NT2/D1 (cell line): ENCODE results near the gene DDX23.

Experiments
- SUZ12 ChIP-seq: IDR thresholded peaks from 2 replicates; pipeline ENCODE4 v1.6.1; 2011; ENCODE audit not compliant: insufficient read length, insufficient read depth; ENCODE audit errors: extremely low read depth
- YY1 ChIP-seq: IDR thresholded peaks from 2 replicates; pipeline ENCODE4 v1.6.1; 2011; ENCODE audit not compliant: insufficient read length, insufficient read depth
- ZNF274 ChIP-seq: IDR thresholded peaks from 2 replicates; pipeline ENCODE4 v1.6.1; 2011; ENCODE audit warnings: mild to moderate bottlenecking, low read depth, low read length

DNA sequence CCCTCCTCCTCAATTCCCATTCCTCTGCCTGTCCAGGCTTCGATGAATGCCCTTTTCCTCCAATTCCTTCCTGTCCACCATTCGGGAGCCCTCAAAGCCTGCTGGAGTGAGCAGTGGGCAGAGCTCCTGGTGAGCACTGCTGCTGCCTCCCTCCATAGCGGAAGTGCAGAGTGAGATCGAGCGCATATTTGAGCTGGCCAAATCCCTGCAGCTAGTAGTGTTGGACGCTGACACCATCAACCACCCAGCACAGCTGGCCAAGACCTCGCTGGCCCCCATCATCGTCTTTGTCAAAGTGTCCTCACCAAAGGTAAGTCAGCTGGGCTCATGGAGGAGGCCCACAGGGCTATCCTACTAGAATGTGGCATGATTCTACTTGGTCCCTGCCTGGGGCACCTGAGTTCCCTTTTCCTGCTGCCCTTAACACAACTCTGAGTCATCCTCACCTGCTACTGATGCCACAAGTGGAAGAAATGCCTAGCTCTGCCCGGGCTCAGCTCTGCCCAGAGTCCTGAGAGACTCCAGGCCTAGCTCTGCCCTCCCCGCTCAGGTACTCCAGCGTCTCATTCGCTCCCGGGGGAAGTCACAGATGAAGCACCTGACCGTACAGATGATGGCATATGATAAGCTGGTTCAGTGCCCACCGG is 25.6 kb downstream of the DDX23 start:
- TF ChIP-seq ZNF274 (no peak), YY1 (no peak), SUZ12 (no peak)
